Thoracic aorta (tissue), 2 donors: ENCODE measurements around the gene BICD1. TPM values are rescaled to one million over a fixed set of nuclear protein-coding genes. Genes with fewer than 3 reads are reported as not detected.
A peak's percentile ranks its signal among the peaks of the same experiment; 100 is the strongest.

Experiments
- ATAC-seq: fragments of 150-250 bp; one replicate; pipeline ENCODE4 v1.8.0; 2017; ENCODE audit warnings: low read depth; ENCODE audit not compliant: insufficient number of reproducible peaks, low FRiP score
- DNase-seq: peaks from one replicate; pipeline ENCODE4 v3.0.0-alpha.2; 2020; ENCODE audit warnings: low spot score
- H3K27ac ChIP-seq, 2 donors: fragments of 200-600 bp; sonication (generic); 1 replicate in 1 of 2; 2 replicates in 1 of 2; pipeline ENCODE4 v1.5.1; 2016; ENCODE audit warnings: mild to moderate bottlenecking in 2 of 2, moderate library complexity in 2 of 2
- H3K27me3 ChIP-seq: fragments of 200-600 bp; sonication (generic); replicated peaks from 2 replicates; pipeline ENCODE4 v1.6.0; 2016; ENCODE audit warnings: mild to moderate bottlenecking; ENCODE audit not compliant: insufficient read depth
- H3K36me3 ChIP-seq: fragments of 200-600 bp; sonication (generic); one replicate; pipeline ENCODE4 v1.5.1; 2016
- H3K4me1 ChIP-seq, 2 donors: fragments of 200-600 bp; sonication (generic); 1 replicate in 1 of 2; 2 replicates in 1 of 2; pipeline versions ENCODE4 v1.5.1 to v1.6.0; 2016; ENCODE audit warnings: low read depth in 2 of 2, mild to moderate bottlenecking in 1 of 2; ENCODE audit not compliant: control insufficient read depth in 1 of 2
- H3K4me3 ChIP-seq: fragments of 200-600 bp; sonication (generic); 2 replicates; pipeline ENCODE4 v1.5.1; 2016; ENCODE audit warnings: mild to moderate bottlenecking
- H3K9me3 ChIP-seq: fragments of 200-600 bp; sonication (generic); 2 replicates; pipeline ENCODE4 v1.5.1; 2016
- CTCF ChIP-seq: fragments of 200-600 bp; sonication (generic); IDR thresholded peaks from one replicate; pipeline ENCODE4 v1.5.1; 2019; ENCODE audit warnings: antibody characterized with exemption
- total RNA-seq, 2 donors: library from RNA; depleted of rRNA; stranded (reverse); fragments of >200 nt; gene quantifications; one replicate each; pipeline versions ENCODE4 v1.1.0 to v1.2.3, GENCODE V29; 2016

Gene BICD1
- total RNA-seq, 2 donors from 2014 or later: 18.7 to 44.7 TPM

GRCh38 chr12:32377344-32378055 lies 270.9 kb downstream of the BICD1 start:
- Histone ChIP-seq H3K4me1 (no peaks in the 10 kb centered on the region), H3K9me3 (no peaks in the 10 kb centered on the region), H3K36me3 (no peaks in the 10 kb centered on the region), H3K27ac (no peak overlapping the region), H3K4me3 (no peak overlapping the region), H3K27me3 (no peaks in the 10 kb centered on the region)
- ATAC-seq: no peak
- DNase-seq: no peak
- TF ChIP-seq CTCF: no peak

GRCh38 chr12:32379213-32379612 lies 272.6 kb downstream of the BICD1 start:
- no peak for DNase-seq
- Histone ChIP-seq H3K27me3 (no peaks in the 10 kb centered on the region), H3K27ac (no peak overlapping the region), H3K36me3 (no peaks in the 10 kb centered on the region), H3K4me3 (no peak overlapping the region), H3K9me3 (no peaks in the 10 kb centered on the region), H3K4me1 (no peaks in the 10 kb centered on the region)
- no peak for ATAC-seq
- no peak for TF ChIP-seq CTCF

- H3K9me3 ChIP-seq: no peaks in the 10 kb centered on the region
- no peak for TF ChIP-seq CTCF
- DNase-seq (no peak), ATAC-seq (no peak)
- H3K27ac ChIP-seq: no peak overlapping the region
- H3K36me3 ChIP-seq: no peaks in the 10 kb centered on the region
- no peak overlapping the region for H3K4me3 ChIP-seq
- no peaks in the 10 kb centered on the region for H3K27me3 ChIP-seq
- H3K4me1 ChIP-seq: no peaks in the 10 kb centered on the region
Observed at GRCh38 chr12:32379667-32380066, 273.0 kb downstream of the BICD1 start.

GRCh38 chr12:32382226-32382625 lies 275.6 kb downstream of the BICD1 start:
- H3K4me1 ChIP-seq: no peaks in the 10 kb centered on the region
- no peak overlapping the region for H3K27ac ChIP-seq
- no peak overlapping the region for H3K4me3 ChIP-seq
- DNase-seq: no peak
- no peaks in the 10 kb centered on the region for H3K9me3 ChIP-seq
- H3K27me3 ChIP-seq: no peaks in the 10 kb centered on the region
- TF ChIP-seq CTCF: no peak
- H3K36me3 ChIP-seq: no peaks in the 10 kb centered on the region
- no peak for ATAC-seq

GRCh38 chr12:32390572-32391219 lies 284.0 kb downstream of the BICD1 start:
- H3K4me1 ChIP-seq: no peaks in the 10 kb centered on the region
- H3K4me3 ChIP-seq: peak overlapping the region; percentile 70
- no peaks in the 10 kb centered on the region for H3K9me3 ChIP-seq
- no peak for TF ChIP-seq CTCF
- H3K27ac ChIP-seq: no peak overlapping the region
- ATAC-seq (no peak), DNase-seq (no peak)
- no peaks in the 10 kb centered on the region for H3K27me3 ChIP-seq
- no peaks in the 10 kb centered on the region for H3K36me3 ChIP-seq
